Activated T-cell treated with anti-CD3 and anti-CD28 coated beads for 4 hours (primary cell): ENCODE data around the gene KRTAP5-6.
A peak's percentile ranks its signal among the peaks of the same experiment; 100 is the strongest.

Source experiments
- DNase-seq: peaks from one replicate; pipeline ENCODE4 v3.0.0-alpha.2; 2020

KRTAP5-6 gene

GRCh38 chr11:1696608-1697570, at the start of gene KRTAP5-6:
Gene KRTAP5-6, plus strand, starts transcription at chr11:1697195. Its CDS starts 51 bp downstream, at chr11:1697246.
- DNase-seq = no peak

GRCh38 chr11:1647901-1648652, 48.9 kb upstream of the KRTAP5-6 start:
- no peak for DNase-seq

- no peak for DNase-seq
These were observed 48.2 kb upstream of the KRTAP5-6 start for GRCh38 chr11:1648653-1649420.

- DNase-seq = no peak
These were observed 46.7 kb upstream of the KRTAP5-6 start for GRCh38 chr11:1650034-1650917.

GRCh38 chr11:1650918-1651262, 46.1 kb upstream of the KRTAP5-6 start:
- DNase-seq = no peak

- DNase-seq = no peak
These were observed 45.5 kb upstream of the KRTAP5-6 start for GRCh38 chr11:1651411-1651980.

GRCh38 chr11:1652026-1652425, 45.0 kb upstream of the KRTAP5-6 start:
- no peak for DNase-seq

- DNase-seq = no peak
These were observed 44.6 kb upstream of the KRTAP5-6 start for GRCh38 chr11:1652442-1652770.

GRCh38 chr11:1652771-1653540, 44.0 kb upstream of the KRTAP5-6 start:
- peak; percentile 73 for DNase-seq

GRCh38 chr11:1653541-1654387, 43.2 kb upstream of the KRTAP5-6 start:
- DNase-seq = no peak

- DNase-seq = no peak
These were observed 42.4 kb upstream of the KRTAP5-6 start for GRCh38 chr11:1654388-1655167.

- no peak for DNase-seq
These were observed 41.6 kb upstream of the KRTAP5-6 start for GRCh38 chr11:1655168-1656060.

- no peak for DNase-seq
These were observed 40.9 kb upstream of the KRTAP5-6 start for GRCh38 chr11:1656061-1656441.

- no peak for DNase-seq
These were observed 40.3 kb upstream of the KRTAP5-6 start for GRCh38 chr11:1656670-1657069.

- no peak for DNase-seq
These were observed 37.5 kb upstream of the KRTAP5-6 start for GRCh38 chr11:1659506-1659905.

GRCh38 chr11:1660111-1660867, 36.7 kb upstream of the KRTAP5-6 start:
- no peak for DNase-seq
